Neuron (in vitro differentiated cells): Measurements from ENCODE around the gene CD8B.
"Not testable (repeated sequence)": the region's sequence is repeated elsewhere in the genome, so short reads cannot be mapped to it uniquely, and the experiment has no call there.

Experiments
- H2AFZ ChIP-seq: one replicate; pipeline ENCODE4 v1.6.1; 2013; ENCODE audit warnings: low read depth, mild to moderate bottlenecking, inconsistent platforms, low read length, moderate library complexity
- H3K27me3 ChIP-seq: one replicate; pipeline ENCODE4 v1.6.1; 2013; ENCODE audit warnings: low read length; ENCODE audit not compliant: insufficient read depth
- H3K36me3 ChIP-seq: one replicate; pipeline ENCODE4 v1.6.1; 2013; ENCODE audit warnings: low read length; ENCODE audit not compliant: insufficient read depth
- H3K4me1 ChIP-seq: one replicate; pipeline ENCODE4 v1.6.1; 2013; ENCODE audit warnings: low read length; ENCODE audit not compliant: insufficient read depth
- H3K4me3 ChIP-seq: 2 replicates; pipeline ENCODE4 v1.5.1; 2013; ENCODE audit warnings: mild to moderate bottlenecking, low read length, moderate library complexity
- H3K9me3 ChIP-seq: one replicate; pipeline ENCODE4 v1.6.1; 2013; ENCODE audit warnings: low read length

Gene CD8B

DNA sequence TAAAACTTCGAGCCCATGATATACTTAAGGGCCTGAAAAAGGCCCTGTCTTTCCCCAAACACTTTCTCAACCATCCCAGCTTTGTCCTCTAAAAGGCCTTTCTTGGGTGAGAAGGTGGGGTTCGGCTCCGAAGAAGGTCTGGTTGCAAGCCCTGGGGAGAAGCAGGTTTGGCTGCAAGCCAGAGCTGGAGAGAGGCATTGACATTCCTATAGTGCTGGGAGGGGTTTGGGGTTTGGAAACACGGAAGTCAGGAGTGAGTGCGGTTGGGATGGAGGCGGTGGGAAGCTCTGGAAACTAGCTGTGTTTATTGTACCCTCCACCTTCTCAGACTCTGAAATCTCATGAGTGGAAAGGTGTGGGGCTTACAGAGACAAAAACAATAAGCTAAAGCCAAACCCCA lies 5.7 kb downstream of the CD8B start:
- H3K4me1 ChIP-seq, H2AFZ ChIP-seq, H3K9me3 ChIP-seq, H3K4me3 ChIP-seq, H3K36me3 ChIP-seq, H3K27me3 ChIP-seq: not testable (repeated sequence)

DNA sequence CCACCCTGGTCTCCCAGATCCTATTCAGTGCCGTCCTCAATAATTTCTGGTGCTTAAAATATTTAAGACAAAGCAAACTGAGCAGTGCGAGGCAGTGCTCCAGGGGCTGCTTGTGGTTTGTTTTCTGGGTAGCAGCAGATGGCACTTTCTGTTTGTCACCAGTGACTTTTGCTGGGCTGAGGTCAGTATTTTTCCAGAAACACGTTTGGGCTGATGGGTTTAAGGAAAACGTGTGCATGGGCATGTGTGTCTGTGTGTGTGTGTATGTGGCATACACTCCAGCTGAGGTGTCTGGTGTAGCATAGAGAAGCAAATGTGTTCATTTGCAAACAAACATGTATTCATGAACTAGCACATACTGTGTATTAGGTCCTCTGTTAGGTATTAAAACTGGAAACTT lies 10.1 kb downstream of the CD8B start:
- H3K4me3 ChIP-seq, H2AFZ ChIP-seq, H3K9me3 ChIP-seq, H3K27me3 ChIP-seq, H3K4me1 ChIP-seq, H3K36me3 ChIP-seq: not testable (repeated sequence)

GRCh38 chr2:86842607-86843234 lies 19.0 kb downstream of the CD8B start:
- H2AFZ ChIP-seq, H3K27me3 ChIP-seq, H3K9me3 ChIP-seq, H3K4me1 ChIP-seq, H3K36me3 ChIP-seq, H3K4me3 ChIP-seq: not testable (repeated sequence)

DNA sequence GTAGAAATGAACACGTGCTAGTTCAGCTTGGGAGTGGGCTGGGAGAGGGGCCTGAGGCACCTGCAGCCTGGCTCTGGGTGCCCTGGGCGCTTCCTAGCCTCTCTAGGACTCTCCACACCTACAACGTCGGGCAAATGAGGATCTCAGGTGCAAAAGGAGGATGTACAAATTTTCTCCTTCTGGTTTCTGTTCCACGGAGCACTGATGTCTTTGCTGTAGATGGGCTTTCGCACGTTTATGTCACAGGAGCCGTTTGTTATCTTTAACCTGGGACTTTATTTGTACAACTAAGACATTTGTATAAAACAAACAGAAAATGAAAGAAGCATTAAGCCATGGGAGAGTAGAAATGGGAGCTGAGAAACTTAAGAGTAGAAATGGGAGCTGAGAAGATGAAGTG lies 20.4 kb downstream of the CD8B start:
- H3K36me3 ChIP-seq, H3K27me3 ChIP-seq, H3K9me3 ChIP-seq, H3K4me3 ChIP-seq, H3K4me1 ChIP-seq, H2AFZ ChIP-seq: not testable (repeated sequence)

- H3K4me3 ChIP-seq, H3K9me3 ChIP-seq, H3K36me3 ChIP-seq, H2AFZ ChIP-seq, H3K27me3 ChIP-seq, H3K4me1 ChIP-seq: not testable (repeated sequence)
These were observed 21.7 kb downstream of the CD8B start for GRCh38 chr2:86839871-86840548.

GRCh38 chr2:86839455-86839854 lies 22.2 kb downstream of the CD8B start:
- H3K9me3 ChIP-seq, H3K27me3 ChIP-seq, H3K4me1 ChIP-seq, H3K4me3 ChIP-seq, H3K36me3 ChIP-seq, H2AFZ ChIP-seq: not testable (repeated sequence)

DNA sequence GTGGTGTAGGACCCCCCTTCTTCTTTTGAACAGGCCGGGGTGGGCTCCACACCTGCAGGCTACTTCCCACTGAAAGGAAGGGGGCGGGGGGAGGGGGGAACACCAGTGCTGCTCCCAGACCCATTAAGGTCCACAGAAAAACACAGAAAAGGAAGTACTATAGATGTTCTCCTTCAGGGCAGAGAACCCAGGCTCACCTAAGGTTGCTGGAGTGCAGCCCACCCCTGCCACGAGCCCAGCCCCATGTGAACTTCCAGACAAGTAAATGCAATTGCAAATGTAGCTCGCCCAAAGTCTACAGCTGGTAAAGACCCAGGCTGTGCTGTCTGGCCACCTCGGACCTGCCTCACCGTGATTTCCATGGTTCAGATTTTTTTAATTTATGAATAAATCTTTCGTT lies 24.0 kb downstream of the CD8B start:
- H3K4me1 ChIP-seq, H3K36me3 ChIP-seq, H3K27me3 ChIP-seq, H2AFZ ChIP-seq, H3K4me3 ChIP-seq, H3K9me3 ChIP-seq: not testable (repeated sequence)

- not testable (repeated sequence) for H3K9me3 ChIP-seq, H3K27me3 ChIP-seq, H3K4me3 ChIP-seq, H3K36me3 ChIP-seq, H3K4me1 ChIP-seq, H2AFZ ChIP-seq
These were observed 24.6 kb downstream of the CD8B start for GRCh38 chr2:86836915-86837695.

GRCh38 chr2:86835548-86835889 lies 26.2 kb downstream of the CD8B start:
- H3K27me3 ChIP-seq, H3K4me1 ChIP-seq, H3K9me3 ChIP-seq, H3K36me3 ChIP-seq, H3K4me3 ChIP-seq, H2AFZ ChIP-seq: not testable (repeated sequence)

DNA sequence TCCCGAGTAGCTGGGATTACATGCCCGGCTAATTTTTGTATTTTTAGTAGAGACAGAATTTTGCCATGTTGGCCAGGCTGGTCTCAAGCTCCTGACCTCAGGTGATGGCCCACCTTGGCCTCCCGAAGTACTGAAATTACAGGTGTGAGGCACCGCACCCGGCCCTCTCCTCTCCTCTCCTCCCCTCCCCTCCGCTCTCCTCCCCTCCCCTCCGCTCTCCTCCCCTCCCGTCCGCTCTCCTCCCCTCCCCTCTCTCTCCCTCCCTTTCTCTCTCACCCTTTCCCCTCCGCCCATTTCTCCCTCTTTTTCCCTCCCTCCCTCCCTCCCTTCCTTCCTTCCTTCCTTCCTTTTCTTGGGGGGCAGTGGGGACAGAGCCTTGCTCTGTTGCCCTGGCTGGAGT lies 28.4 kb downstream of the CD8B start:
- Histone ChIP-seq H2AFZ (no peak overlapping the region), H3K27me3 (no peaks in the 10 kb centered on the region), H3K4me1 (no peaks in the 10 kb centered on the region), H3K36me3 (no peaks in the 10 kb centered on the region), H3K9me3 (no peaks in the 10 kb centered on the region), H3K4me3 (no peak overlapping the region)

DNA sequence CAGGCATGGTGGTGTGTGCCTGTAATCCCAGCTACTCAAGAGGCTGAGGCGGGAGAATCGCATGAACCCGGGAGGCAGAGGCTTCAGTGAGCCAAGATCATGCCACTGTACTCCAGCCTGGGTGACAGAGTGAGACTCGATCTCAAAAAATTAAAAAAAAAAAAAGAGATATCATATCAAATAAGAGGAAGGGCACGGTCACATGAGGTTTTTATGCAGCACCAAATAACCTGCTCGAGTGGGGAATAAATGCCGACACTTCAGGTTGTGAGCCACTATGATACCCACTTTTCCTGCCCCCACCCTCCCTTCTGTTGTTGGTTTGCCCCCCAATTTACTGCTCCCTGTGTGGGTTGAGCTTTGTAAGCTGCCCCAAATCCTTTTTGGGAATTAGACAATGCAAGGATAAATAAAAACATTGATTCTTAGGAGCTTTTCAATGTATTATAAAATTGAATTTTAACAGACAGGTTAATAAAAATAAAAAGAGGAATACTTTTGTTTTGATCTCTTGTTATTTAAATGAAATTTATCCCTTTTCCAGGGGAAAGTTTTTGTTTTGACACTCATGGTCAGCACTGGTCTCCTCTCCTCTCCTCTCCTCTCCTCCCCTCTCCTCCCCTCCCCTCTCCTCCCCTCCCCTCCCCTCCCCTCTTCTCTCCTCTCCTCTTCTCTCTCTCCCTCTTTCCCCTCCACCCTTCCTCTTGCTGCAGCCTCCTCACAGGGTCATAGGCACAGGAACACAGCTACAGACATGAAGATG lies 29.2 kb downstream of the CD8B start:
- H3K9me3 ChIP-seq, result no peaks in the 10 kb centered on the region
- H3K27me3 ChIP-seq, result no peaks in the 10 kb centered on the region
- no peak overlapping the region for H2AFZ ChIP-seq
- H3K36me3 ChIP-seq, result no peaks in the 10 kb centered on the region
- H3K4me1 ChIP-seq, result no peaks in the 10 kb centered on the region
- no peak overlapping the region for H3K4me3 ChIP-seq

DNA sequence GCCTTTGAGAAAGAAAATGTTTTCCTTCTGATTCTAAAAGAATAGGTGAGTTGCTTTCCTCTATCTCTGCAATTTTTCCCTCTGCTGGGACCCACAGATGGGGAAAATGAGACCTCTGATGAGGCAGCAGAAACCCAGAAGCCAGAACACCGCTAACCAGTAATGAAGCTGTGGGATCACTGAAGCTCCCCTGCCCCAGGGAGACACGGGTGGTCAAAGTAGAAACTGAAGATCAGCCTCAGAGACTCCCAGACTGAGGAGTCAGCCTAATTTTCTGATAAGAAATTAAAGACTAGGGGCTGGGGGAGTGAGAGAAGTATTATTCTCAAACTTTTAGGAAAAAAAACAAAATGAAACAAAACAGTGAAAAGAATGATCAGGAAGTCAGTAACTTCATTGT lies 30.1 kb downstream of the CD8B start:
- H3K9me3 ChIP-seq, result no peaks in the 10 kb centered on the region
- no peaks in the 10 kb centered on the region for H3K27me3 ChIP-seq
- H3K4me1 ChIP-seq, result no peaks in the 10 kb centered on the region
- no peak overlapping the region for H3K4me3 ChIP-seq
- H3K36me3 ChIP-seq, result no peaks in the 10 kb centered on the region
- no peak overlapping the region for H2AFZ ChIP-seq

DNA sequence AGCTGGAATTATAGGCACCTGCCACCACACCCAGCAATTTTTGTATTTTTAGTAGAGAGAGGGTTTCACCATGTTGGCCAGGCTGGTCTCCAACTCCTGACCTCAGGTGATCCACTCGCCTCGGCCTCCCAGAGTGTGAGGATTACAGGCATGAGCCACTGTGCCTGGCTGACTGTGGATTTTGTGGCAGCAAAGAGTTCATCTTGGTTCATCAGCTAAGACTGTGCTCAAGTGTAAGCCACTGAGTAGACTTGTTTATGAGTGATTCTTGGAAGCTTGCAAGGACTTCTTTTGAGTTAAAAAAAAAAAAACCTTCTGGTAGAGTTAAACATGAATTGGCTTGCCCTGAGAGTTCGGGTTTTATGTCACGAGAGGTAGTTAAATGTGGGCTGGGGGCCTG lies 34.7 kb downstream of the CD8B start:
- Histone ChIP-seq H3K4me1 (peaks cover 2% of the 10 kb centered on the region), H3K36me3 (no peaks in the 10 kb centered on the region), H3K27me3 (no peaks in the 10 kb centered on the region), H2AFZ (no peak overlapping the region), H3K9me3 (no peaks in the 10 kb centered on the region), H3K4me3 (no peak overlapping the region)
